Mucosa of stomach (tissue), 1 donor: ENCODE measurements around the gene SEL1L2.

Source experiments
- H3K27me3 ChIP-seq: one replicate; pipeline ENCODE4 v1.7.0; 2013; ENCODE audit warnings: mild to moderate bottlenecking, low read length; ENCODE audit not compliant: control insufficient read depth, insufficient read depth
- H3K36me3 ChIP-seq: one replicate; pipeline ENCODE4 v1.7.0; 2013; ENCODE audit warnings: low read length; ENCODE audit not compliant: control insufficient read depth, insufficient read depth
- H3K4me1 ChIP-seq: one replicate; pipeline ENCODE4 v1.7.0; 2013; ENCODE audit warnings: mild to moderate bottlenecking, low read length; ENCODE audit not compliant: control insufficient read depth, insufficient read depth
- H3K4me3 ChIP-seq: one replicate; pipeline ENCODE4 v1.7.0; 2013; ENCODE audit warnings: low read length
- H3K9ac ChIP-seq: one replicate; pipeline ENCODE4 v1.7.0; 2013; ENCODE audit warnings: mild to moderate bottlenecking, low read length, moderate library complexity
- H3K9me3 ChIP-seq: one replicate; pipeline ENCODE4 v1.7.0; 2013; ENCODE audit warnings: mild to moderate bottlenecking, low read length, moderate library complexity; ENCODE audit not compliant: control insufficient read depth
- donor health status: Pancreatic carcinoma.

SEL1L2 gene

GRCh38 chr20:13858439-13858838, 132.0 kb downstream of the SEL1L2 start:
- H3K4me3 ChIP-seq, result no peak overlapping the region
- H3K9me3 ChIP-seq, result no peaks in the 10 kb centered on the region
- no peaks in the 10 kb centered on the region for H3K36me3 ChIP-seq
- H3K27me3 ChIP-seq, result peaks cover 3% of the 10 kb centered on the region
- H3K4me1 ChIP-seq, result no peaks in the 10 kb centered on the region
- no peak overlapping the region for H3K9ac ChIP-seq

GRCh38 chr20:13857961-13858360, 132.5 kb downstream of the SEL1L2 start:
- Histone ChIP-seq H3K36me3 (no peaks in the 10 kb centered on the region), H3K27me3 (peaks cover 3% of the 10 kb centered on the region), H3K4me1 (no peaks in the 10 kb centered on the region), H3K9ac (no peak overlapping the region), H3K9me3 (no peaks in the 10 kb centered on the region), H3K4me3 (no peak overlapping the region)

DNA sequence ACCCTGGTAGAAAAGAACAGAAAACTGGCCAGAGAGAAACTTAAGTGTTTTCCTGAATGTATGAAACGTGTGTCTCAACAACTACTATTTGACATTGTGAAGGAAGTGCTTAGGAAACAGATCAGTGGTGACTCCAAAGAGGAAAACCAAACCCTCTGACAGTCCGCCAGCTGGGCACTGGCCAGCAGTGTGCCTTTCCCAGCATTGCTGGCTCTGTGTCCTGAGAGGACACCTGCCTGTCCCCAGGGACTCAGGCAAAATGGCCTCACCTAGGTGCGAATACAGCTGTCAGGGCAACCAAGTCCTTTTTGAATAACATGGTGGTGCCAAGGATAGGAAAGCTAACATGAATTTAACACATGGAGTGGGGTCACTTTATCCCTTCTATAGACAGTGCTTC, 133.1 kb downstream of the SEL1L2 start:
- peaks cover 3% of the 10 kb centered on the region for H3K27me3 ChIP-seq
- H3K9ac ChIP-seq, result no peak overlapping the region
- H3K4me1 ChIP-seq, result no peaks in the 10 kb centered on the region
- no peaks in the 10 kb centered on the region for H3K9me3 ChIP-seq
- H3K36me3 ChIP-seq, result no peaks in the 10 kb centered on the region
- H3K4me3 ChIP-seq, result no peak overlapping the region

- Histone ChIP-seq H3K9ac (no peak overlapping the region), H3K9me3 (no peaks in the 10 kb centered on the region), H3K27me3 (no peaks in the 10 kb centered on the region), H3K4me3 (no peak overlapping the region), H3K36me3 (no peaks in the 10 kb centered on the region), H3K4me1 (no peaks in the 10 kb centered on the region)
Observed at GRCh38 chr20:13856354-13856753, 134.1 kb downstream of the SEL1L2 start.

DNA sequence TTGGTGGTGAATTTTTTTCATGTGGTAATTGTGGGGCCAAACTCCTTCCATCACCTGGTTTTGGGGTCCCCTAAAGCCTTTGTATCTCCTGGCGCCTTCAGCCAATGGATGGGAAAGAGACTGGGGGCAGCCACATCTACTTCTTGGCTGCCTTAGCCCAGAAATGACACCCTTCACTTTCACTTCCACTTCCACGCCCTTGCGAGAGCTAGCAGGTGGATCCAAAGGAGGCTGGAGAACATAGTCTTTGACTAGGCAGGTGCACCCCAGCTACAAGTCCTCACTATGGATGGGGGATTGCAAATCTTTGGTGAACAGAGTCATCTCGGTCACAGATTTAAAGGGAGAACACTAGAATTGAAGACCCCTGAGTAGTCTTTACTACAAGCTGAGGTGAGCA, 134.8 kb downstream of the SEL1L2 start:
- H3K27me3 ChIP-seq, result no peaks in the 10 kb centered on the region
- no peaks in the 10 kb centered on the region for H3K9me3 ChIP-seq
- no peak overlapping the region for H3K4me3 ChIP-seq
- no peak overlapping the region for H3K9ac ChIP-seq
- no peaks in the 10 kb centered on the region for H3K36me3 ChIP-seq
- no peaks in the 10 kb centered on the region for H3K4me1 ChIP-seq

DNA sequence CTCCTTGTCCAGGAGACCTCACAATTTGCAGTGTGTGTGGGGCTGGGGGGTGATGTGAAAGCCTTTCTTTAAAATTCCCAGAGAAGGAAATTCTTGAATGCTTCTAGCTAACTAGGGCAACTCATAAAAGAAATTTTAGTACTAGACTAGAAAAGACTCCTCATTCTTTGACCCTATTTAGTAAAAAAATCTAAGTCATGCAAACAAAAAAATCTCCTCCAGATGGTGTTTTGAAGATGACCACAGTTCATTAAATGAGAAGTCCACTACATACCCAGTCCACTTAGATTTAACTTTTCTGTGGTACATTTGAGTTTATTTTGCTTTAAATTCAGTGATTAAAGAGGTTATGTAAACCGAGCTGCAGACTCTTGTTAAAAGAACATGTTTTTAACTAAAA, 138.1 kb downstream of the SEL1L2 start:
- H3K4me3 ChIP-seq, result no peak overlapping the region
- H3K4me1 ChIP-seq, result no peaks in the 10 kb centered on the region
- H3K27me3 ChIP-seq, result no peaks in the 10 kb centered on the region
- no peaks in the 10 kb centered on the region for H3K9me3 ChIP-seq
- H3K36me3 ChIP-seq, result no peaks in the 10 kb centered on the region
- H3K9ac ChIP-seq, result no peak overlapping the region

DNA sequence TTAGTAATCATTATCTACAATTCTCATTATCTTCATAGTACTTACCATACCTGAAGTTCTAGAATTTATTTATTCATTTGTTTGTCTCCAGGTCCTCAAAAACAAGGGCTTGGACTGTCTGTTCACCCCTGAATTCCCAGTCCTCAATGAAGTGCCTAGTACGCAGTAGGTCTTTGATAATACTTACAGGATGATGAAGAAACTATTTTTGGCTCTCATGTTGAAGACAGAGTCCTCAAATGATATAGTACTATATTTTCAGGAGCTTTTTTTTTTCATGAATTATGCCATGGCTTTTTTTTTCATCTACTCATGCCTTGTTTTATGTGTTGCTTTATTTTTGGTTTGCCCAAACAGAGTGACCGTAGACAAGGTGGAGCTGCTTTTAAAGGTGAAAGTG, 139.1 kb downstream of the SEL1L2 start:
- Histone ChIP-seq H3K27me3 (no peaks in the 10 kb centered on the region), H3K4me3 (no peak overlapping the region)

GRCh38 chr20:13844296-13844695, 146.1 kb downstream of the SEL1L2 start:
- Histone ChIP-seq H3K27me3 (no peaks in the 10 kb centered on the region), H3K4me1 (no peaks in the 10 kb centered on the region), H3K9ac (no peak overlapping the region), H3K9me3 (no peaks in the 10 kb centered on the region), H3K4me3 (no peak overlapping the region), H3K36me3 (no peaks in the 10 kb centered on the region)

More for the DNA sequence above, 139.1 kb downstream of the SEL1L2 start:
- Histone ChIP-seq H3K36me3 (no peaks in the 10 kb centered on the region), H3K4me1 (no peaks in the 10 kb centered on the region), H3K9ac (no peak overlapping the region), H3K9me3 (no peaks in the 10 kb centered on the region)

- Histone ChIP-seq H3K9me3 (no peaks in the 10 kb centered on the region), H3K4me1 (no peaks in the 10 kb centered on the region), H3K36me3 (no peaks in the 10 kb centered on the region), H3K4me3 (no peak overlapping the region), H3K27me3 (no peaks in the 10 kb centered on the region), H3K9ac (no peak overlapping the region)
Observed at GRCh38 chr20:13841206-13841605, 149.2 kb downstream of the SEL1L2 start.

DNA sequence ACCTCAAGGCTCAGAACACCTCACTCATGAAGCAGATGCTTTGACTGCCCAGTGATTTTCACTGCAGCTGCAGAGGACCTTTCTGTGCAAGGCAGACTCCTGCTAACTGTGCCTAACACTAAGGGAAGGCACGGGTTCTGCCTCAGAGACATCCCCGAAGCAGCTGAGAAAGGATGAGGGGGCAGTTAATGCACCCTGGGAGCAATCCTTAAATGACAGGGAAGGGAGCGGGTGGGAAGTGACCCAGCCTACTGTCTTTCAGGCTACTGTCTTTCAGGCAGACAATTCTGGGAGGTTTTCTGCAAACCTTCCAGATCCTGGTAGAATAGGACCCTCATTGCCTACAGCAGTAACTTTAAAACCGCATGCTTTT, 150.3 kb downstream of the SEL1L2 start:
- Histone ChIP-seq H3K9me3 (no peaks in the 10 kb centered on the region), H3K9ac (no peak overlapping the region), H3K4me1 (no peaks in the 10 kb centered on the region), H3K27me3 (no peaks in the 10 kb centered on the region), H3K36me3 (no peaks in the 10 kb centered on the region), H3K4me3 (no peak overlapping the region)

- no peak overlapping the region for H3K4me3 ChIP-seq
- H3K4me1 ChIP-seq, result no peaks in the 10 kb centered on the region
- no peaks in the 10 kb centered on the region for H3K9me3 ChIP-seq
- no peak overlapping the region for H3K9ac ChIP-seq
- no peaks in the 10 kb centered on the region for H3K36me3 ChIP-seq
- H3K27me3 ChIP-seq, result no peaks in the 10 kb centered on the region
Observed at GRCh38 chr20:13839421-13840092, 150.9 kb downstream of the SEL1L2 start.

DNA sequence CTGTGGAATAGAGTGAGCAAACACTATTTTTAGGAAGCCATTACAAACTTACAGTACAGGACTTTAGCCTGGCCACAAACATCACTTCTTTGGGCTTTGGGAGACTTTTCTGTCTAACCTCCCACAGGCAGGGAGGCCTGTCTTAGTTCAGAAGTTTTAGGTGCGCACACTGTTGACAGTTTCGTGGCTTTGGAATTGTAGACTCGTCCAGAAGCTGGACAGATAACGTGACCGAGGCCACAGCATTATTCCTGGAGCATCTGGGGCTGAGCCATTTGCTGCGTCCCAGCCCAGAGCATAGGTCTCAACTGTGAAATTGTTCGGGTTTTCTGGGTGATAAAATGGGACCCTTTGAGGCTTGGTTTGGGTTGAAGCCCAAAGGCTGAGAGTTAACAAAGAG, 151.8 kb downstream of the SEL1L2 start:
- Histone ChIP-seq H3K9me3 (no peaks in the 10 kb centered on the region), H3K27me3 (no peaks in the 10 kb centered on the region), H3K36me3 (no peaks in the 10 kb centered on the region), H3K9ac (no peak overlapping the region), H3K4me1 (no peaks in the 10 kb centered on the region), H3K4me3 (no peak overlapping the region)

GRCh38 chr20:13831476-13831875, 158.9 kb downstream of the SEL1L2 start:
- no peak overlapping the region for H3K4me3 ChIP-seq
- no peak overlapping the region for H3K9ac ChIP-seq
- H3K4me1 ChIP-seq, result no peaks in the 10 kb centered on the region
- no peaks in the 10 kb centered on the region for H3K9me3 ChIP-seq
- no peaks in the 10 kb centered on the region for H3K36me3 ChIP-seq
- no peaks in the 10 kb centered on the region for H3K27me3 ChIP-seq
